NCI-H2196 treated with DMSO at 0.1 percent for 48 hours (cell line): ENCODE measurements around the gene SMG6.
"Not testable (repeated sequence)": the region's sequence is repeated elsewhere in the genome, so short reads cannot be mapped to it uniquely, and the experiment has no call there.

ENCODE experiments used
- DNase-seq: peaks from one replicate; lab custom pipeline; 2025; ENCODE audit not compliant: unreplicated experiment; lab: John Stamatoyannopoulos, UW

Gene SMG6

GRCh38 chr17:2309338-2310154 lies 6.0 kb upstream of the SMG6 start:
- no peak for DNase-seq

GRCh38 chr17:2304931-2305330 lies 1.3 kb upstream of the SMG6 start:
- DNase-seq, result no peak

GRCh38 chr17:2302778-2303203 lies 794 bp downstream of the SMG6 start:
- no peak for DNase-seq

- DNase-seq, result no peak
Observed at GRCh38 chr17:2299756-2300155, 3.8 kb downstream of the SMG6 start.

- DNase-seq, result no peak
Observed at GRCh38 chr17:2299136-2299535, 4.4 kb downstream of the SMG6 start.

GRCh38 chr17:2297023-2297422 lies 6.6 kb downstream of the SMG6 start:
- no peak for DNase-seq

GRCh38 chr17:2295575-2295974 lies 8.0 kb downstream of the SMG6 start:
- DNase-seq, result no peak

- no peak for DNase-seq
Observed at GRCh38 chr17:2292100-2292499, 11.5 kb downstream of the SMG6 start.

- DNase-seq, result no peak
Observed at GRCh38 chr17:2289878-2290478, 13.6 kb downstream of the SMG6 start.

GRCh38 chr17:2283302-2283701 lies 20.3 kb downstream of the SMG6 start:
- DNase-seq, result no peak

GRCh38 chr17:2282297-2282873 lies 21.2 kb downstream of the SMG6 start:
- DNase-seq, result no peak

- DNase-seq, result no peak
Observed at GRCh38 chr17:2279707-2280106, 23.9 kb downstream of the SMG6 start.

GRCh38 chr17:2277429-2278170 lies 26.0 kb downstream of the SMG6 start:
- no peak for DNase-seq

- DNase-seq, result no peak
Observed at GRCh38 chr17:2275722-2276121, 27.9 kb downstream of the SMG6 start.

- no peak for DNase-seq
Observed at GRCh38 chr17:2274414-2274813, 29.2 kb downstream of the SMG6 start.

GRCh38 chr17:2271985-2272702 lies 31.4 kb downstream of the SMG6 start:
- no peak for DNase-seq

GRCh38 chr17:2267354-2267753 lies 36.2 kb downstream of the SMG6 start:
- DNase-seq, result no peak

- DNase-seq, result no peak
Observed at GRCh38 chr17:2266865-2267228, 36.7 kb downstream of the SMG6 start.

- DNase-seq, result no peak
Observed at GRCh38 chr17:2266045-2266864, 37.3 kb downstream of the SMG6 start.

- not testable (repeated sequence) for DNase-seq
Observed at GRCh38 chr17:2265166-2265565, 38.4 kb downstream of the SMG6 start.
